Upper lobe of left lung (tissue), 4 donors: Measurements from ENCODE around the gene ABCA6.

Experiments
- EP300 ChIP-seq, 4 donors: sonication (generic); formaldehyde crosslinking; IDR thresholded peaks; one replicate each; pipeline ENCODE4 v1.5.1; 2017; ENCODE audit warnings: antibody characterized with exemption in 4 of 4, control low read depth in 2 of 4
- POLR2AphosphoS5 ChIP-seq, 2 donors: sonication (generic); formaldehyde crosslinking; IDR thresholded peaks; one replicate each; pipeline ENCODE4 v1.5.1; 2017; ENCODE audit warnings: antibody characterized with exemption in 2 of 2
- TF ChIP-seq, protein P1 (sequence below), 6 experiments: fragments of 450-650 bp in 4 of 6; fragments of 200-600 bp in 2 of 6; sonication (generic) in 2 of 6; IDR thresholded peaks; one replicate each; pipeline ENCODE4 v1.5.1; 2016 to 2019; ENCODE audit warnings: antibody characterized with exemption in 6 of 6

DNA sequence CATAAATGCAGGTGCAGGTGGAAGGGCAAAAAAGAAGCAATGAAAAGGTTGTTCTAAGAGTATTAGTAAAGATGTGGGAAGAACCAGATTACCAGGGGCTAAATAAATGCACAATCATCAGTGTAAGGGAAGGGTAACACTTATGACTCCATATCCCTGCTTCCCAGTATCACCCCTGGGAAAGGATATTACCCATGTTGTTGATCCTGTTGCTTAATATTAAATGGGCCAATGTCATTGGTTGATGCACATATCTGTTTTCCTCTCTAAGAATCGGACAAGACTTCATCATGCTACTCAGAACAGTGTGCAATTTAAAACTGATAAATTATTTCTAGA, 34.7 kb upstream of the ABCA6 start:
- TF ChIP-seq, protein P1, sequence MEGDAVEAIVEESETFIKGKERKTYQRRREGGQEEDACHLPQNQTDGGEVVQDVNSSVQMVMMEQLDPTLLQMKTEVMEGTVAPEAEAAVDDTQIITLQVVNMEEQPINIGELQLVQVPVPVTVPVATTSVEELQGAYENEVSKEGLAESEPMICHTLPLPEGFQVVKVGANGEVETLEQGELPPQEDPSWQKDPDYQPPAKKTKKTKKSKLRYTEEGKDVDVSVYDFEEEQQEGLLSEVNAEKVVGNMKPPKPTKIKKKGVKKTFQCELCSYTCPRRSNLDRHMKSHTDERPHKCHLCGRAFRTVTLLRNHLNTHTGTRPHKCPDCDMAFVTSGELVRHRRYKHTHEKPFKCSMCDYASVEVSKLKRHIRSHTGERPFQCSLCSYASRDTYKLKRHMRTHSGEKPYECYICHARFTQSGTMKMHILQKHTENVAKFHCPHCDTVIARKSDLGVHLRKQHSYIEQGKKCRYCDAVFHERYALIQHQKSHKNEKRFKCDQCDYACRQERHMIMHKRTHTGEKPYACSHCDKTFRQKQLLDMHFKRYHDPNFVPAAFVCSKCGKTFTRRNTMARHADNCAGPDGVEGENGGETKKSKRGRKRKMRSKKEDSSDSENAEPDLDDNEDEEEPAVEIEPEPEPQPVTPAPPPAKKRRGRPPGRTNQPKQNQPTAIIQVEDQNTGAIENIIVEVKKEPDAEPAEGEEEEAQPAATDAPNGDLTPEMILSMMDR (IDR thresholded peaks at IDR 0.05), result no peak
- TF ChIP-seq POLR2AphosphoS5 (IDR thresholded peaks at IDR 0.05), result no peak
- no peak for TF ChIP-seq EP300 (IDR thresholded peaks at IDR 0.05)
